NCI-H2029 treated with DMSO at 0.1 percent for 48 hours (cell line): ENCODE results near the gene BANF2.
A peak's percentile ranks its signal among the peaks of the same experiment; 100 is the strongest.

Experiments
- DNase-seq: peaks from one replicate; lab custom pipeline; 2025; lab: John Stamatoyannopoulos, UW

Gene BANF2

GRCh38 chr20:17735959-17736621, 36.3 kb downstream of the BANF2 start:
- no peak for DNase-seq

GRCh38 chr20:17738154-17738553, 38.4 kb downstream of the BANF2 start:
- no peak for DNase-seq

- no peak for DNase-seq
Observed at GRCh38 chr20:17741220-17741619, 41.5 kb downstream of the BANF2 start.

- DNase-seq, result no peak
Observed at GRCh38 chr20:17742731-17743130, 43.0 kb downstream of the BANF2 start.

- no peak for DNase-seq
Observed at GRCh38 chr20:17743677-17744076, 43.9 kb downstream of the BANF2 start.

- DNase-seq, result no peak
Observed at GRCh38 chr20:17747431-17747846, 47.7 kb downstream of the BANF2 start.

- no peak for DNase-seq
Observed at GRCh38 chr20:17748279-17748678, 48.5 kb downstream of the BANF2 start.

- DNase-seq, result no peak
Observed at GRCh38 chr20:17749626-17749977, 49.8 kb downstream of the BANF2 start.

- DNase-seq, result no peak
Observed at GRCh38 chr20:17749978-17750721, 50.4 kb downstream of the BANF2 start.

GRCh38 chr20:17750722-17751045, 50.9 kb downstream of the BANF2 start:
- no peak for DNase-seq

- no peak for DNase-seq
Observed at GRCh38 chr20:17751640-17752039, 51.9 kb downstream of the BANF2 start.

- no peak for DNase-seq
Observed at GRCh38 chr20:17752459-17752858, 52.7 kb downstream of the BANF2 start.

GRCh38 chr20:17753516-17753915, 53.8 kb downstream of the BANF2 start:
- DNase-seq, result no peak

- DNase-seq, result no peak
Observed at GRCh38 chr20:17756529-17756928, 56.8 kb downstream of the BANF2 start.

- no peak for DNase-seq
Observed at GRCh38 chr20:17757496-17757895, 57.7 kb downstream of the BANF2 start.

GRCh38 chr20:17758010-17758409, 58.2 kb downstream of the BANF2 start:
- DNase-seq, result no peak

GRCh38 chr20:17758512-17758911, 58.7 kb downstream of the BANF2 start:
- DNase-seq, result no peak

- DNase-seq, result no peak
Observed at GRCh38 chr20:17759449-17759848, 59.7 kb downstream of the BANF2 start.

- no peak for DNase-seq
Observed at GRCh38 chr20:17761604-17762003, 61.8 kb downstream of the BANF2 start.

GRCh38 chr20:17762243-17762872, 62.6 kb downstream of the BANF2 start:
- peak; percentile 38 for DNase-seq

- no peak for DNase-seq
Observed at GRCh38 chr20:17762873-17763557, 63.2 kb downstream of the BANF2 start.

GRCh38 chr20:17765017-17765416, 65.3 kb downstream of the BANF2 start:
- no peak for DNase-seq

- no peak for DNase-seq
Observed at GRCh38 chr20:17765584-17765983, 65.8 kb downstream of the BANF2 start.
